GM19025 (cell line): ENCODE measurements around the gene HSF2.

Experiments
- ATAC-seq: cut with Tn5 transposase; IDR thresholded peaks from one replicate; pipeline ENCODE4 v1.9.1; 2021; ENCODE audit warnings: mild to moderate bottlenecking, low read depth, moderate library complexity; ENCODE audit not compliant: unreplicated experiment

Gene HSF2

GRCh38 chr6:122399348-122400120 is at the start of gene HSF2:
TSS of gene HSF2 (plus strand) at chr6:122399652. CDS start at chr6:122399738, 86 bp downstream.
- ATAC-seq, result peak; percentile 98

DNA sequence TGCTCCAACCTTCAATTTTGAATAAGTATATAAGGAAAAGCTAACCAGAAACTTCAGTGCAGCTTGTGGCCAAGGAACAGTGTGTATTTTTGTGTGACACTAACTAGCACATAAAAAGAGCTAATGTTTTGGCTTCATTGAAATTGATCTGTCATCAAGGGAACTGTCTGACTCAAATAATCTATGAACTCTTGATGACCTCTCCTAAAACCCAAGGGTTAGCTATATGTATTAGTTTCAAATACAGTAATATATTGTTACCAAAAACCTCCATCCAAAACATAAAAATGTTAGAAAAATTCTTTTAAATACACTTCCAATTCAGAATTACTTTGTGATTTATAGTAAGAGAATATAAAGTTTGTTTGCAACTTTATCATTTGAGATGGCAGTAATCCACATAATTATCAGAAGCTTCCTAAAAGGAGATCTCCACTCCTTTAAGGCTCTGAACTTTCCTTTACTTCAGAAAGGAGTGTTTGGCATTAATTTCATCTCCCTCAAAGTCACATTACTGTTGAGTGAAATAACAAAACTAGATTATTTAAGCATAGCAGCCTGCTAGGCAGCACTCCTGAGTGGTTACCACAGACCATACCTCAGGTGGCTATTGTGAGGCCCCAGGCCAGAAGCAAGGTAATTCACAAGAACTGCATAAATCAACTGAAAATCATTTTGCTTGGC is 46.3 kb upstream of the HSF2 start:
- ATAC-seq, result no peak

GRCh38 chr6:122360809-122361208 is 38.6 kb upstream of the HSF2 start:
- no peak for ATAC-seq

DNA sequence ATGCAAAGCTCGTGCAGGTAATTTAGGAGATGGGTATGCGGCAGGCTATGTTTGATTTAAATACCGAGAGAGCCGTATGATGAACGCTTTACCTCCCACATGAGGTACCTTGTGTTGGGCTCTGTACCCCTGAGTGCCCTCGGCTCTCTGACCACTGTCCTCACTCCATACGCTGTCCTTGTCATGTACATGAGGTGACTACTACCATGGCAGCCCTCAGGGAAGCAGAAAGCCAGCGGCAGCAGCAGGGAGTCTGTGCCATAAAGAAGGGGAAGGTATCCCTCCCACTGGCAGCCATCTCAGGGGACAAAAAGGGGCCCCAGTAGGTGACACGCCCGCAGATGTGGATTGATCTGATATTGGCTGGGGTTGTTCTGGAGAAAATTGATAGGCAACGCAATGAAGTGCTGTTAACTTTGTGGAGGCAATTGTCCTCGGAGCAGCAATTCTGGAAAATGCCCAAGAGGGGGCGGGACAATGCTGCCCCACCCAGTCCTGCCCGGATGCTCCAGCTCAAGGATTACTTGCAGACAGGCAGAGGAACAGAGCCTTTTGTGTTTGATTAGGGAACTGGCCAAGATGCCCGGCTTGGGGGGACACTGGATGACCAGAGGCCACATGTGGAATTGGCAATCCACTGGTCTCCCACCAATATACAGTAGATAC is 38.0 kb upstream of the HSF2 start:
- no peak for ATAC-seq

DNA sequence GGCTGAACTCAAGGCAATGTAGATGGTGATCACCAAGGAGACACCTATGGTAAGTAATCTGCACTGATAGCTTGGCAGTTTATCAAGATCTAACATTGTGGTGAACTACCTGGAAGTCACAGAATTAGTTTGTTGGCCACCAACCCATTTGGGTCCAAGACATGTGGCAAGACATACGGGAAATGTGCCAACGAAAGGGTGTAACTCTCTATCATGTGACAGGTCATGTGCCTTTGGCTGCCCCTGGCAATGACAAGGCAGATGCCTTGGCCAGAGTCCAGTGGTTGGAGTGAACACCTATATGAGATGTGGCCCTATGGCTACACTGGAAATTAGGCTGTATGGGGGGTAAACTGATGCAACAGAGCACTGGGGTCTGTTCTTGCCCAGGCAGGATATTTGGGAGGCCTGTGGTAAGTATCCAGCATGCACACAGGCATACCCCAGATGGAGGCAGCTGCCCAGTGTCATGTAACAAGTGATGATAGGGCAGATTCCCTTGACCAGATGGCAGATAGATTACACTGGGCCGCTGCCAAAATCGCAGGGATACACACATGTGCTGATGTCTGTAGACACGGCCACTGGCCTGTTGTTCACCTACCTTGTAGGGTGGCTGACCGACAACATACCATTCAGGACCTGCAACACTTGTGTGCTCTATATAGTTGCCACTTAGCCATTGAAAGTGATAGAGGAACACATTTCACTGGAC is 35.5 kb upstream of the HSF2 start:
- ATAC-seq, result no peak

DNA sequence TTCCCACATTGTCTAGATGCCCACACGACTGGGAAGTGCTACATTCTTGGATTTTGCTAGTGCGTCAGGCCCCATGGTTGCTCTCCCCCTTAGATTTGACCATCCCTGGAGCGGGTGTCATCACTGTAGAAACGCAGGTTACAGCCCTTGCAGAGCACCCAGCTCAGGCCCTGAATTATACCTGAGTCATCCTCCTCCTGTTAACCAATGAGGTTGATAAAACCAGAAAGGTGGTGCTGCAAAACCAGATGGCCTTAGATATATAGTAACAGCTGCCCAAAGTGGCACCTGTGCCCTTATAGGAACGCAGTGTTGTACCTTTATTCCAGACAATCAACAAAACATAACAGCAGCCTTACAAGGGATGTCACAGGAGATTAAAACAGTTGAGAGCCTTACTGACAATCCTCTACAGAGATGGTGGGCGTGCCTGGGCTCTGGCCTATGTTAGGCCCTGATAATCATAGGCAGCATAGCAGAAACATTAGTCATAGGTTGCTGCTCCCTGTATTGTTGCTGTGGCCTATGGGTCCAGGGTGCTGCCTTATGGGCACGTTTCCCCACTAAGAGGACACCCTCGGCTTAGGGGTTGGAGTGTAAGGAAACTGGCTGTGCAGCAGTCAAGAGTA is 33.6 kb upstream of the HSF2 start:
- no peak for ATAC-seq

GRCh38 chr6:122367171-122367570 is 32.3 kb upstream of the HSF2 start:
- ATAC-seq, result no peak

DNA sequence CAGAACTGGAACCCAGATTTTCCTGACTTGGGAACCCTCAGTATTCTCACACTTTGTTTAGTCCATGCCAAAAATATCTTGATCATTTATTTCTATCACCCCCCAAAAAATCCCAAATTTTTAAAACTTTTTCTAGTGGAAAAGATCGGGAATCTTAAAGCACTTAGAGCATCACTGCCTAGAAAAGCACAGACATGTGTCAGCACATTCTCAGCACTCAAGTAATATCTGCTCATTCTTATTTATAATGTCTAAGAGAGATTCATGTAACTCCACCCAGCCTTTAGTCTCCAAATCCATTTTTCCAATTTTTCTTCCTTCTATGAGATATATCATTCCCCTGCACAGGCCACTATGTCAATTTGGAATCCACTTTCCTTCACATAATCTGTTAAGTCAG is 29.9 kb upstream of the HSF2 start:
- no peak for ATAC-seq

DNA sequence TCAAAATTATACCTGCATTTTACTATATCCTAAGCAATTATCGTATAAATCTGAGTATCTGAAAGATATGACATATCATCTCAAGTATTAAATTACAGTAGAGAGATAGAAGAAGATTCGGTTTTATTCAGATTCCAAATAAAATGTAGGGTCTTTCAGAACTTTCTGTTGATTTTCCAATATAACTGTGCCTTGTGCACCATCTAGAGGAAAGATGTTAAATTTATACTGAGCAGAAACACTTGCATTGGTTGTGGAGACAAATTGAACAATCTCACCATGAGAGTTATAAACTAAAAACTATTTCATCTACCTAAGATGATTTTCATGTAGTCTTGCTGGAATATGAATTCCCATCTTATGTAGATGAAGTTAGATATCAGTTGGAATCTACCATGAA is 26.8 kb upstream of the HSF2 start:
- ATAC-seq, result no peak

GRCh38 chr6:122374307-122374706 is 25.1 kb upstream of the HSF2 start:
- ATAC-seq, result no peak

- no peak for ATAC-seq
Measured at GRCh38 chr6:122376246-122376645, 23.2 kb upstream of the HSF2 start.

GRCh38 chr6:122381494-122382265 is 17.8 kb upstream of the HSF2 start:
- peak; percentile 99 for ATAC-seq

DNA sequence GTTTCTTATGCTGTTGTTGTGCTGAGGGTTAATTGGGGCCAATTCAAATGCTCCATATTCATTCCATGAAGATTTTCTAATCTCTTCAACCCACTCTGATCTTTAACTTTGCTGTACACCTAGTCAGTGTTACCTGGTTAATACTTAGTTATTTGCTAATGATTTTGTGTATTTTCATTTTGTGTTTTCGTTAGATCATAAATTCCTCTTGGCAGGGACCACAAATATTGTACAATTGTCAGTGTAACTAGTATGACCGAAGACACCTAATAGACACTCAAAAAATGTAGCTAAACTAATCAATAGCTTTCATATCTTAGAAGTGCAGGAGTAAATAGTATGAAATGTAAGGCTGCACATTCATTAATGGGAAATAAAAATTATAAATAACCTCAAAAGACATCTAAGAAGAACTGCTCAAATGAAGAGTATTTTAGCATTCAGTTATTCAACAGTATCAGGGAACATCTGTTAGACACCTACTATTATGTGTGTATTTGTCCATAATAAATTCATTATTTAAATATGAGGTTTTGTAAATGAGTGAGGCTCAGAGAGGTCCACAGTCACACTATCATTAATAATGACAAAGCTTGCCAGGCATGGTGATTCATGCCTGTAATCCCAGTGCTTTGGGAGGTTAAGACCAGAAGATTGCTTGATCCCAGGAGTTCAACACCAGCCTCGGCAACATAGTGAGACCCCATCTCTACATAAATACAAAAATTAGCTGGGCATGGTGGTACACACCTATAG is 13.4 kb upstream of the HSF2 start:
- no peak for ATAC-seq

DNA sequence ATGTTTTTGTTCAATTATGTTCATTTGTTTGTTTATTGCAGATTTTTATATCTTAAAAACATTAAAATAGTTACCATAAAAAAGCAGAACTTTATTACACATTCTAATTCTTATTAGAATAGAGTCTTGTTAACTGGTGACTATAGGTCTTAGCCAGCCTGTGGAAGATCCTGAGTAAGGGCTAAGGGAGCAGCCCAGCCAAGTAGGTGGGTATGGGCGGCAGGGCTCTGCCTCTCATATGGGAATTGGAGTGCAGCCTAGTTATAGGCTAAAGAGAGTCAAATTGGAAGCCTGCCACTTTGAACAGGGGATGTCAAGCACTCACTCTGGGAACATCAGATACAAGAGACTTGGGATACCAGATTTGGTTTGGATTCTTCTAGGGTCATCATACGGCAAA is 10.5 kb upstream of the HSF2 start:
- ATAC-seq, result no peak

DNA sequence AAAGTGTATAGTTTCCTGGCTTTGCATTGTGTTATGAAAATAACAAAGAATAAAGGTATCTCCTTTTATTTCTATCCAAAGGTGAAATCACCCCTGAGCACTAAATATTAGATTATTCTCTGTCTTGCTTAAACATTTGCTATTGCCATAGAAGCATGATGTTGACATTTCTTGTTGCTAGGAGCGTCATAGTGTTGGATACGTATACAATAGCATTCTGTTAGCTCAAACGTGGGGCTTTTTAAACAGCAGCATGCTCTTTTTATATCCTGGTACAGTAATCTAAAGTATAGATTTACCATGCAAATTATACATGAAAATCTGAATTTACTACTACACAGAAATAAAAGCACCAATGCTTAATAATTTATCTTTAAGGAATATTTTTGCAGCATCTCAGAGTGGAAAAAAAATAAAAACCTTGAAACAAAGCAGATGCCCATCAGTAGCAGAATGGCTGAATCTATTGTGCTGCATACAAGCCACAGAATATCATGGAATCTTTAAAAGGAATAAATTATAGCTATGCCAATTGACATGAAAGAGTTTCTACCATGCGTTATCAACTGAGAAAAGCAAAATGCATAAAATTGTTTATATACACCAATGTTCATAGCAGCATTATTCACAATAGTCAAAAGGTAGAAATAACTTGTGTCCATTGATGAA is 9.6 kb upstream of the HSF2 start:
- no peak for ATAC-seq

- no peak for ATAC-seq
Measured at GRCh38 chr6:122392564-122393350, 6.7 kb upstream of the HSF2 start.

- no peak for ATAC-seq
Measured at GRCh38 chr6:122393351-122393896, 6.0 kb upstream of the HSF2 start.
